Measurements from ENCODE around the gene GLRA3. TPM values are rescaled to one million over a fixed set of nuclear protein-coding genes. Genes with fewer than 3 reads are reported as not detected.
"Not testable (repeated sequence)": the region's sequence is repeated elsewhere in the genome, so short reads cannot be mapped to it uniquely, and the experiment has no call there.

Gene GLRA3
- total and polyA plus RNA-seq, 8 donors: 0.04 to 0.49 (median 0.12) TPM

GRCh38 chr4:174696657-174697056 lies 132.4 kb downstream of the GLRA3 start:
- Histone ChIP-seq H3K27me3 (no peaks in the 10 kb centered on the region), H3K36me3 (no peaks in the 10 kb centered on the region), H3K4me3 (no peak overlapping the region), H3K4me1 (no peaks in the 10 kb centered on the region), H3K9me3 (no peaks in the 10 kb centered on the region), H3K27ac (no peak overlapping the region)
- FAIRE-seq (no peak), ATAC-seq (no peak), DNase-seq (no peak)
- intact Hi-C loops (cut with DNase I): no loop called here
- TF ChIP-seq CTCF (IDR thresholded peaks at IDR 0.05): no peak

DNA sequence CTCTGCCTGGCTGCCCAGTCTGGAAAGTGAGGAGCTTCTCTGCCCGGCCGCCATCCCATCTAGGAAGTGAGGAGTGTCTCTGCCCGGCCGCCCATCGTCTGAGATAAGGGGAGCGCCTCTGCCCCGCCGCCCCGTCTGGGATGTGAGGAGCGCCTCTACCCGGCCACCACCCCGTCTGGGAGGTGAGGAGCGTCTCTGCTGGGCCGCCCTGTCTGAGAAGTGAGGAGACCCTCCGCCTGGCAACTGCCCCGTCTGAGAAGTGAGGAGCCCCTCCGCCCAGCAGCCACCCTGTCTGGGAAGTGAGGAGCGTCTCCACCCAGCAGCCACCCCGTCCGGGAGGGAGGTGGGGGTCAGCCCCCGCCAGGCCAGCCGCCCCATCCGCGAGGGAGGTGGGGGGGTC lies 137.2 kb downstream of the GLRA3 start:
- H3K36me3 ChIP-seq; ATAC-seq; H3K4me1 ChIP-seq; FAIRE-seq; H3K4me3 ChIP-seq; H3K27me3 ChIP-seq; intact Hi-C loops (cut with DNase I); H3K9me3 ChIP-seq; H3K27ac ChIP-seq: not testable (repeated sequence)
- 83 to 91% methylated on average over 15 to 24 of the region's 24 CpGs for WGBS, 2 donors
- DNase-seq: peak in 1 of 6 donors; percentile 60

- no peak for DNase-seq
- 58 to 84% methylated on average over 1 of the region's 1 CpG for WGBS, 2 donors
- no peak overlapping the region for H3K27ac ChIP-seq
- no peak for TF ChIP-seq CTCF (IDR thresholded peaks at IDR 0.05)
- intact Hi-C loops (cut with DNase I): no loop called here
- no peak overlapping the region for H3K4me3 ChIP-seq
- no peaks in the 10 kb centered on the region for H3K9me3 ChIP-seq
- no peaks in the 10 kb centered on the region for H3K27me3 ChIP-seq
- no peaks in the 10 kb centered on the region for H3K36me3 ChIP-seq
- no peak for FAIRE-seq
- no peak for ATAC-seq
- H3K4me1 ChIP-seq: no peaks in the 10 kb centered on the region
Measured at GRCh38 chr4:174690665-174691064, 138.4 kb downstream of the GLRA3 start.

DNA sequence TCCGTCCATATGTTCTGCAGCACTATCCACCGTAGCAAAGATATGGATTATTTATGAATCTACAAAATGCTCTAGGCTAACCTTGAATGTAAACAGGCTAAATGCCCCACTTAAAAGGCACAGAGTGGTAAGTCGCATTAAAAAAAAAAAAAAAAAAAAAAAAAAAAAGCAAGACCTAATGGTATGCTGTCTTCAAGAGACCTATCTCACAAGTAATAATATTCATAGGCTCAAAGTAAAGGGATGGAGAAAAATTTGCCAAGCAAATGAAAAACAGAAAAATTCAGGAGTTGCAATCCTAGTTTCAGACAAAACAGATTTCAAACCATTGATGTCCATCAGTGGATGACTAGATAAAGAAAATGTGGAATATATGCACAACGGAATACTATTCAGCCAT lies 139.4 kb downstream of the GLRA3 start:
- no peak for FAIRE-seq
- ATAC-seq: no peak
- 73 to 84% methylated on average over 4 of the region's 4 CpGs for WGBS, 2 donors

GRCh38 chr4:174686826-174687225 lies 142.2 kb downstream of the GLRA3 start:
- DNase-seq (no peak), FAIRE-seq (no peak)

More for the DNA sequence above, 139.4 kb downstream of the GLRA3 start:
- no peaks in the 10 kb centered on the region for H3K27me3 ChIP-seq
- DNase-seq: no peak
- intact Hi-C loops (cut with DNase I): no loop called here
- H3K4me3 ChIP-seq: no peak overlapping the region
- no peaks in the 10 kb centered on the region for H3K36me3 ChIP-seq
- no peak overlapping the region for H3K27ac ChIP-seq
- no peak for TF ChIP-seq CTCF (IDR thresholded peaks at IDR 0.05)
- H3K9me3 ChIP-seq: no peaks in the 10 kb centered on the region
- H3K4me1 ChIP-seq: no peaks in the 10 kb centered on the region

More at GRCh38 chr4:174686826-174687225, 142.2 kb downstream of the GLRA3 start:
- intact Hi-C loops (cut with DNase I): no loop called here
- no peak overlapping the region for H3K27ac ChIP-seq
- no peak for TF ChIP-seq CTCF (IDR thresholded peaks at IDR 0.05)
- H3K9me3 ChIP-seq: no peaks in the 10 kb centered on the region
- H3K4me3 ChIP-seq: no peak overlapping the region
- ATAC-seq: no peak
- H3K4me1 ChIP-seq: no peaks in the 10 kb centered on the region
- no peaks in the 10 kb centered on the region for H3K27me3 ChIP-seq
- no peaks in the 10 kb centered on the region for H3K36me3 ChIP-seq
